Osteoblast (primary cell): ENCODE measurements around the gene CAPG. TPM values are rescaled to one million over a fixed set of nuclear protein-coding genes. Genes with fewer than 3 reads are reported as not detected.
A peak's percentile ranks its signal among the peaks of the same experiment; 100 is the strongest.

Experiments used
- DNase-seq: peaks from one replicate; pipeline ENCODE4 v3.0.0; 2011; ENCODE audit warnings: low spot score, mixed read lengths; ENCODE audit not compliant: insufficient read length; ENCODE audit errors: missing footprints
- H2AFZ ChIP-seq: 2 replicates; pipeline ENCODE4 v1.6.0; 2011; ENCODE audit warnings: mild to moderate bottlenecking, low read length
- H3K27ac ChIP-seq: 2 replicates; pipeline ENCODE4 v1.5.1; 2011; ENCODE audit warnings: mild to moderate bottlenecking, low read depth, low read length, moderate library complexity
- H3K27me3 ChIP-seq: 2 replicates; pipeline ENCODE4 v1.6.0; 2012; ENCODE audit warnings: mild to moderate bottlenecking, control low read depth, inconsistent platforms, low read length, moderate library complexity; ENCODE audit not compliant: insufficient read depth
- H3K36me3 ChIP-seq: 2 replicates; pipeline ENCODE4 v1.5.1; 2011; ENCODE audit warnings: mild to moderate bottlenecking, low read length, control low read depth, moderate library complexity; ENCODE audit not compliant: insufficient read depth
- H3K4me1 ChIP-seq: 2 replicates; pipeline ENCODE4 v1.5.1; 2011; ENCODE audit warnings: mild to moderate bottlenecking, low read length, control low read depth, moderate library complexity; ENCODE audit not compliant: insufficient read depth
- H3K4me2 ChIP-seq: 2 replicates; pipeline ENCODE4 v1.6.0; 2011; ENCODE audit warnings: mild to moderate bottlenecking, low read length; ENCODE audit not compliant: insufficient read depth
- H3K4me3 ChIP-seq: fragments of 200-600 bp; sonication (generic); 3 replicates; pipeline ENCODE4 v1.5.1; 2012; ENCODE audit warnings: mild to moderate bottlenecking, low read length, inconsistent platforms; ENCODE audit not compliant: insufficient read depth
- H3K79me2 ChIP-seq: 2 replicates; pipeline ENCODE4 v1.6.0; 2012; ENCODE audit warnings: mild to moderate bottlenecking, low read length, control low read depth, inconsistent platforms; ENCODE audit not compliant: insufficient read depth
- H3K9me3 ChIP-seq: 2 replicates; pipeline ENCODE4 v1.5.1; 2011; ENCODE audit warnings: low read depth, low read length, control low read depth
- H4K20me1 ChIP-seq: 2 replicates; pipeline ENCODE4 v1.6.0; 2012; ENCODE audit warnings: mild to moderate bottlenecking, low read length, control low read depth; ENCODE audit not compliant: insufficient read depth
- CTCF ChIP-seq: IDR thresholded peaks from 2 replicates; pipeline ENCODE4 v1.5.1; 2011; ENCODE audit warnings: mild to moderate bottlenecking, low read depth, low read length, moderate library complexity; ENCODE audit errors: extremely low read depth
- total RNA-seq: library from RNA; depleted of rRNA; stranded (reverse); fragments of >200 nt; gene quantifications from 2 replicates; pipeline ENCODE4 v1.2.3, GENCODE V29; 2012

Gene CAPG
- total RNA-seq, 1 donor, result 140 TPM

GRCh38 chr2:85457043-85457442 lies 46.9 kb upstream of the CAPG start:
- H3K36me3 ChIP-seq, result no peaks in the 10 kb centered on the region
- H3K4me3 ChIP-seq, result no peak overlapping the region
- no peaks in the 10 kb centered on the region for H3K27me3 ChIP-seq
- no peaks in the 10 kb centered on the region for H3K79me2 ChIP-seq
- H3K9me3 ChIP-seq, result no peaks in the 10 kb centered on the region
- H2AFZ ChIP-seq, result no peak overlapping the region
- H3K4me1 ChIP-seq, result peaks cover 15% of the 10 kb centered on the region
- H4K20me1 ChIP-seq, result no peaks in the 10 kb centered on the region
- H3K4me2 ChIP-seq, result no peak overlapping the region
- no peak for TF ChIP-seq CTCF
- H3K27ac ChIP-seq, result no peak overlapping the region
- no peak for DNase-seq

GRCh38 chr2:85455552-85456090 lies 45.5 kb upstream of the CAPG start:
- no peak overlapping the region for H3K27ac ChIP-seq
- no peaks in the 10 kb centered on the region for H4K20me1 ChIP-seq
- TF ChIP-seq CTCF, result no peak
- H3K4me1 ChIP-seq, result peaks cover 15% of the 10 kb centered on the region
- H3K4me3 ChIP-seq, result no peak overlapping the region
- no peaks in the 10 kb centered on the region for H3K36me3 ChIP-seq
- no peak overlapping the region for H2AFZ ChIP-seq
- H3K27me3 ChIP-seq, result no peaks in the 10 kb centered on the region
- no peak overlapping the region for H3K4me2 ChIP-seq
- no peaks in the 10 kb centered on the region for H3K79me2 ChIP-seq
- DNase-seq, result no peak
- no peaks in the 10 kb centered on the region for H3K9me3 ChIP-seq

- Histone ChIP-seq H3K79me2 (no peaks in the 10 kb centered on the region), H3K4me3 (no peak overlapping the region), H3K36me3 (no peaks in the 10 kb centered on the region), H4K20me1 (no peaks in the 10 kb centered on the region), H2AFZ (peak overlapping the region; percentile 41), H3K4me2 (no peak overlapping the region), H3K27me3 (no peaks in the 10 kb centered on the region), H3K4me1 (peaks cover 12% of the 10 kb centered on the region), H3K9me3 (no peaks in the 10 kb centered on the region), H3K27ac (no peak overlapping the region)
- no peak for DNase-seq
- no peak for TF ChIP-seq CTCF
Observed at GRCh38 chr2:85453571-85453970, 43.4 kb upstream of the CAPG start.

- no peak overlapping the region for H3K4me2 ChIP-seq
- H2AFZ ChIP-seq, result no peak overlapping the region
- no peaks in the 10 kb centered on the region for H3K79me2 ChIP-seq
- H3K27me3 ChIP-seq, result no peaks in the 10 kb centered on the region
- H3K27ac ChIP-seq, result no peak overlapping the region
- no peak for DNase-seq
- no peaks in the 10 kb centered on the region for H3K36me3 ChIP-seq
- no peaks in the 10 kb centered on the region for H4K20me1 ChIP-seq
- no peak for TF ChIP-seq CTCF
- peaks cover 1% of the 10 kb centered on the region for H3K4me1 ChIP-seq
- no peak overlapping the region for H3K4me3 ChIP-seq
- no peaks in the 10 kb centered on the region for H3K9me3 ChIP-seq
Observed at GRCh38 chr2:85452237-85452636, 42.1 kb upstream of the CAPG start.
